ENCODE measurements around the gene RAB4A. TPM values are rescaled to one million over a fixed set of nuclear protein-coding genes. Genes with fewer than 3 reads are reported as not detected.

Gene RAB4A
- total and polyA plus RNA-seq, 9 of the 15 experiments (the other 6 are each of a cell fraction or from before 2014, with no cell fraction given): 8.3 to 61.0 (median 26.7) TPM

DNA sequence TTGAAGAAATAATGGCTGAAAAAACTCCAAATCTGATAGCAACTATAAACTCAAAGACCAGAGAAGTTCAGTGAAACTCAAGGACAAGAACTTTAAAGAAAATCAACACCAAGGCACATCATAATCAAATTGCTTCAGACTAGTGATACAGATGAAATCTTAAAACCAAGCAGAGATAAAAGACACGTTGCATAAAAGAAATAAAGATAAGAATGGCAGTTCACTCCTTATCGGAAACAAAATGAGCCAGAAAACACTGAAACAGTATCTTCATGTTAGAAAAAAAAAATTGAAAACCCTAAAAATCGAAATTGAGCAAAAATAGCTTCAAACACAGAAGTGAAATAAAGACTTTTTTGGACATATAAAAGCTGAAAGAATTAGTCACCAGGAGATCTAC is 4.6 kb upstream of the RAB4A start (continued):
- peak; percentile 24; the same call in 1 of the 2 replicates for TF ChIP-seq C11orf30 (IDR thresholded peaks at IDR 0.05; ENCODE audit: low read depth)
- 0 out of 2 replicates have a peak, but pooled peaks have one; percentile 37 for TF ChIP-seq ZFPM2 (CRISPR knock-in tag; IDR thresholded peaks at IDR 0.05)
- peak; percentile 82 for TF ChIP-seq ARID1B (IDR thresholded peaks at IDR 0.05)
- 0 out of 4 replicates have a peak, but pooled peaks of 1 of the 2 experiments have one; percentile 13 for TF ChIP-seq KDM1A (IDR thresholded peaks at IDR 0.05)

DNA sequence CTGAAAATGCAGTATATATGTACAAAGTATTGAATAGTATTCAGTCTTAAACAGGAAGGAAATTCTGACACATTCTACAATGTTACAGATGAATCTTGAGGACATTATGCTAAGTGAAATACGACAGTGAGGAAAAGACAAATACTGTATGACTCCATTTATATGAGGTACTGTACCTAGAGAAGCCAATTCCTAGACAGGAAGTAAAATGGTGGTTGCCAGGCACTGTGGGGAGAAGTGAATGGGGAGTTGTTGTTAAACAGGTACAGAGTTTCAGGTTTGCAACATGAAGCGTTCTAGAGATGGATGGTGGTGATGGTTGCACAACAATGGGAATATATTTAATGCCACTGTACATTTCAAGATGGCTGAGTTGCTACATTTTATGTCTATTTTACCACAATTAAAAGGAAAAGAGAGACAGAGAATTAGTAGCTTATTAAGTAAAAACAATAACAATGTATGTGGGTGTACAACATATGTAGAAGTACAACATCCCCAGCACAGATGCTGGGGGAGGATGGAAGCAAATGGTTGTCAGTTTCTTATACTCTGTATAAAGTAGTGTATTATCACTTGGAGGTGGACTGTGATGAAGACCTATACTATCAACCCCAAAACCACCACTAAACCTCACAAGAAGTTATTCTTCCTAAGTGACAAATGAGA is 3.9 kb upstream of the RAB4A start:
- POLR2A ChIA-PET: no interaction called here
- no peak for FAIRE-seq

More for the DNA sequence above, 3.9 kb upstream of the RAB4A start:
- no peaks in the 10 kb centered on the region for H4K20me1 ChIP-seq (replicated peaks; ENCODE audit: control insufficient read depth, insufficient read depth, low read length)
- in situ Hi-C loops (cut with MboI): no loop called here
- no peak overlapping the region for H3K4me2 ChIP-seq (ENCODE audit: insufficient read depth, low read length)
- no peak overlapping the region for H3K27ac ChIP-seq (ENCODE audit: extremely low read depth, low read depth, low read length)
- no peak overlapping the region for H3K4me3 ChIP-seq
- intact Hi-C loops (cut with micrococcal nuclease): no loop called here
- peaks cover 7% of the 10 kb centered on the region; the same call in 1 of the 2 replicates for H3K9me3 ChIP-seq (replicated peaks; ENCODE audit: control insufficient read depth, insufficient read depth, low read depth, low read length)
- peaks cover 29% of the 10 kb centered on the region for H3K36me3 ChIP-seq (ENCODE audit: control insufficient read depth, insufficient read depth, low read length)
- DNase-seq (ENCODE audit: extremely low read depth in 1 of 4, low spot score in 3 of 4): no peak
- H2AFZ ChIP-seq (ENCODE audit: low read depth, low read length): no peak overlapping the region
- no TSS peak for BruUV-seq (replicated peaks)
- H3K4me1 ChIP-seq (replicated peaks in 1 of 2; ENCODE audit: control insufficient read depth in 2 of 2, insufficient read depth in 2 of 2, low read length in 2 of 2): peaks cover 10 to 16% of the 10 kb centered on the region in 2 experiments; a peak in 4 of 5 replicates
- H3K9me1 ChIP-seq (ENCODE audit: control insufficient read depth, insufficient read depth, low read length): no peaks in the 10 kb centered on the region
- ATAC-seq: no peak
- no peaks in the 10 kb centered on the region; a peak in 1 of 5 replicates for H3K27me3 ChIP-seq (ENCODE audit: control insufficient read depth in 2 of 2, insufficient read depth in 2 of 2, low read length in 2 of 2)
- H3K79me2 ChIP-seq (ENCODE audit: control insufficient read depth, insufficient read depth, low read length): peaks cover 24% of the 10 kb centered on the region
- H3K9ac ChIP-seq (ENCODE audit: insufficient read depth in 1 of 2, low read depth in 2 of 2, low read length in 2 of 2): no peak overlapping the region
- 0 out of 2 replicates have a peak, but pooled peaks have one; percentile 14 for TF ChIP-seq ILK (tag; IDR thresholded peaks at IDR 0.05; ENCODE audit: borderline replicate concordance, low read depth)
- 0 out of 2 replicates have a peak, but pooled peaks have one; percentile 46 for TF ChIP-seq CEBPB (tag; IDR thresholded peaks at IDR 0.05)
- 0 out of 2 replicates have a peak, but pooled peaks have one; percentile 53 for TF ChIP-seq TRIM28 (IDR thresholded peaks at IDR 0.05)
- no peak for TF ChIP-seq HMG20B (CRISPR knock-in tag; IDR thresholded peaks at IDR 0.05)
- WGBS (ENCODE audit: insufficient coverage, low coverage, missing lambda C conversion rate): 79% methylated on average over 2 of the region's 2 CpGs
- CTCF ChIA-PET (ENCODE audit: low intra/inter-chr PET ratio): no interaction called here
